ENCODE data around the gene LDLRAD4.

The LDLRAD4 gene

GRCh38 chr18:13619505-13620205 is 401.1 kb downstream of the LDLRAD4 start:
- TF ChIP-seq, protein P1, sequence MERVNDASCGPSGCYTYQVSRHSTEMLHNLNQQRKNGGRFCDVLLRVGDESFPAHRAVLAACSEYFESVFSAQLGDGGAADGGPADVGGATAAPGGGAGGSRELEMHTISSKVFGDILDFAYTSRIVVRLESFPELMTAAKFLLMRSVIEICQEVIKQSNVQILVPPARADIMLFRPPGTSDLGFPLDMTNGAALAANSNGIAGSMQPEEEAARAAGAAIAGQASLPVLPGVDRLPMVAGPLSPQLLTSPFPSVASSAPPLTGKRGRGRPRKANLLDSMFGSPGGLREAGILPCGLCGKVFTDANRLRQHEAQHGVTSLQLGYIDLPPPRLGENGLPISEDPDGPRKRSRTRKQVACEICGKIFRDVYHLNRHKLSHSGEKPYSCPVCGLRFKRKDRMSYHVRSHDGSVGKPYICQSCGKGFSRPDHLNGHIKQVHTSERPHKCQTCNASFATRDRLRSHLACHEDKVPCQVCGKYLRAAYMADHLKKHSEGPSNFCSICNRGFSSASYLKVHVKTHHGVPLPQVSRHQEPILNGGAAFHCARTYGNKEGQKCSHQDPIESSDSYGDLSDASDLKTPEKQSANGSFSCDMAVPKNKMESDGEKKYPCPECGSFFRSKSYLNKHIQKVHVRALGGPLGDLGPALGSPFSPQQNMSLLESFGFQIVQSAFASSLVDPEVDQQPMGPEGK (CRISPR knock-in tag; IDR thresholded peaks at IDR 0.05; ENCODE audit: borderline replicate concordance): no peak
- TF ChIP-seq PPARA (CRISPR knock-in tag; IDR thresholded peaks at IDR 0.05; ENCODE audit: borderline replicate concordance): no peak
- TF ChIP-seq CREB5 (CRISPR knock-in tag; IDR thresholded peaks at IDR 0.05; ENCODE audit: low read depth): no peak
- no peak for TF ChIP-seq ZNF8 (CRISPR knock-in tag; IDR thresholded peaks at IDR 0.05)
- TF ChIP-seq OSR1 (CRISPR knock-in tag; IDR thresholded peaks at IDR 0.05): no peak
- TF ChIP-seq ARNTL (CRISPR knock-in tag; IDR thresholded peaks at IDR 0.05; ENCODE audit: borderline replicate concordance, low read depth): no peak
- TF ChIP-seq SNAI2 (CRISPR knock-in tag; IDR thresholded peaks at IDR 0.05): no peak
- no peak for TF ChIP-seq ISL1 (CRISPR knock-in tag; IDR thresholded peaks at IDR 0.05)
- no peak for TF ChIP-seq ZC3H10 (CRISPR knock-in tag; IDR thresholded peaks at IDR 0.05)
- TF ChIP-seq ZFP3 (CRISPR knock-in tag; IDR thresholded peaks at IDR 0.05): no peak
- ATAC-seq: no peak

DNA sequence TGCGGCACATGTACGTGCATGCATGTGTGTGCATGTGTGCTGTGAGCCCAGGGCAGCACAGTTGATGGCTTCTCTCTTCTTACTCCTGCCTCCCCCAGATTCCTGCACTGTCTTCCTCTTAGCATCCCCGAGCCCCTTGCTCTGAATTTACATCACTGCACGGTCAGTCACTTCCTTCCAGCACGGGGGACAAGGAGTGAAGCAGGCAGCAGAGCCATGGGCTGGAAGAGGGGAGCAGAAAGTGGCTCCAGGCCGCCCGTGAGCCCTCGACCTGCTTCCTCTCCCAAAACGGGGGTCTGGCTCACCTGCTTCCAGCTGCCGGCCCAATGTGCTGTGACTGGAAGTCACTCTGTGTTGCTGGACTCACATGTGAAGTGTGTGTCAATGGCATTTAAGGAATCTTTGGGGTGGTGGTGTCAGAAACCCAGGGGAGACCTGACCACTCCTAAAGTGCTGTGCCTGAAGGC is 401.7 kb downstream of the LDLRAD4 start:
- TF ChIP-seq TCF4 (CRISPR knock-in tag; IDR thresholded peaks at IDR 0.05; ENCODE audit: borderline replicate concordance): no peak
- no peak for TF ChIP-seq SNAI2 (CRISPR knock-in tag; IDR thresholded peaks at IDR 0.05)
- no peak for TF ChIP-seq ZFP3 (CRISPR knock-in tag; IDR thresholded peaks at IDR 0.05)
- no peak for ATAC-seq

- TF ChIP-seq OSR1 (CRISPR knock-in tag; IDR thresholded peaks at IDR 0.05) (no peak), ZC3H10 (CRISPR knock-in tag; IDR thresholded peaks at IDR 0.05) (no peak), TCF4 (CRISPR knock-in tag; IDR thresholded peaks at IDR 0.05; ENCODE audit: borderline replicate concordance) (no peak), ZFP3 (CRISPR knock-in tag; IDR thresholded peaks at IDR 0.05) (no peak), GLIS3 (CRISPR knock-in tag; IDR thresholded peaks at IDR 0.05) (no peak), PPARA (CRISPR knock-in tag; IDR thresholded peaks at IDR 0.05; ENCODE audit: borderline replicate concordance) (no peak), TOX (CRISPR knock-in tag; IDR thresholded peaks at IDR 0.05; ENCODE audit: borderline replicate concordance) (no peak), POU6F1 (CRISPR knock-in tag; IDR thresholded peaks at IDR 0.05; ENCODE audit: borderline replicate concordance, low read depth) (no peak), ARNTL (CRISPR knock-in tag; IDR thresholded peaks at IDR 0.05; ENCODE audit: borderline replicate concordance, low read depth) (no peak), ZFP30 (CRISPR knock-in tag; IDR thresholded peaks at IDR 0.05) (no peak), ZNF565 (CRISPR knock-in tag; conservative IDR thresholded peaks at IDR 0.05; ENCODE audit: low read depth) (no peak), ESRRG (CRISPR knock-in tag; IDR thresholded peaks at IDR 0.05) (no peak), CREB5 (CRISPR knock-in tag; IDR thresholded peaks at IDR 0.05; ENCODE audit: low read depth) (no peak)
- TF ChIP-seq, protein P2, sequence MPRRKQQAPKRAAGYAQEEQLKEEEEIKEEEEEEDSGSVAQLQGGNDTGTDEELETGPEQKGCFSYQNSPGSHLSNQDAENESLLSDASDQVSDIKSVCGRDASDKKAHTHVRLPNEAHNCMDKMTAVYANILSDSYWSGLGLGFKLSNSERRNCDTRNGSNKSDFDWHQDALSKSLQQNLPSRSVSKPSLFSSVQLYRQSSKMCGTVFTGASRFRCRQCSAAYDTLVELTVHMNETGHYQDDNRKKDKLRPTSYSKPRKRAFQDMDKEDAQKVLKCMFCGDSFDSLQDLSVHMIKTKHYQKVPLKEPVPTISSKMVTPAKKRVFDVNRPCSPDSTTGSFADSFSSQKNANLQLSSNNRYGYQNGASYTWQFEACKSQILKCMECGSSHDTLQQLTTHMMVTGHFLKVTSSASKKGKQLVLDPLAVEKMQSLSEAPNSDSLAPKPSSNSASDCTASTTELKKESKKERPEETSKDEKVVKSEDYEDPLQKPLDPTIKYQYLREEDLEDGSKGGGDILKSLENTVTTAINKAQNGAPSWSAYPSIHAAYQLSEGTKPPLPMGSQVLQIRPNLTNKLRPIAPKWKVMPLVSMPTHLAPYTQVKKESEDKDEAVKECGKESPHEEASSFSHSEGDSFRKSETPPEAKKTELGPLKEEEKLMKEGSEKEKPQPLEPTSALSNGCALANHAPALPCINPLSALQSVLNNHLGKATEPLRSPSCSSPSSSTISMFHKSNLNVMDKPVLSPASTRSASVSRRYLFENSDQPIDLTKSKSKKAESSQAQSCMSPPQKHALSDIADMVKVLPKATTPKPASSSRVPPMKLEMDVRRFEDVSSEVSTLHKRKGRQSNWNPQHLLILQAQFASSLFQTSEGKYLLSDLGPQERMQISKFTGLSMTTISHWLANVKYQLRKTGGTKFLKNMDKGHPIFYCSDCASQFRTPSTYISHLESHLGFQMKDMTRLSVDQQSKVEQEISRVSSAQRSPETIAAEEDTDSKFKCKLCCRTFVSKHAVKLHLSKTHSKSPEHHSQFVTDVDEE (CRISPR knock-in tag; IDR thresholded peaks at IDR 0.05): no peak
- TF ChIP-seq, protein P1 (CRISPR knock-in tag; IDR thresholded peaks at IDR 0.05; ENCODE audit: borderline replicate concordance): no peak
- no peak for ATAC-seq
These were observed 402.4 kb downstream of the LDLRAD4 start for GRCh38 chr18:13620818-13621445.

Data from SK-N-SH treated with all-trans-retinoic acid at 6 μM for 48 hours (cell line).